Measurements from ENCODE around the gene KCTD19. TPM values are rescaled to one million over a fixed set of nuclear protein-coding genes. Genes with fewer than 3 reads are reported as not detected.
"Not testable (repeated sequence)": the region's sequence is repeated elsewhere in the genome, so short reads cannot be mapped to it uniquely, and the experiment has no call there.

The KCTD19 gene
- total and polyA plus RNA-seq, 2 donors (not counting 1 experiment from before 2014, with no cell fraction given) = 0.52 TPM; not detected in 1

DNA sequence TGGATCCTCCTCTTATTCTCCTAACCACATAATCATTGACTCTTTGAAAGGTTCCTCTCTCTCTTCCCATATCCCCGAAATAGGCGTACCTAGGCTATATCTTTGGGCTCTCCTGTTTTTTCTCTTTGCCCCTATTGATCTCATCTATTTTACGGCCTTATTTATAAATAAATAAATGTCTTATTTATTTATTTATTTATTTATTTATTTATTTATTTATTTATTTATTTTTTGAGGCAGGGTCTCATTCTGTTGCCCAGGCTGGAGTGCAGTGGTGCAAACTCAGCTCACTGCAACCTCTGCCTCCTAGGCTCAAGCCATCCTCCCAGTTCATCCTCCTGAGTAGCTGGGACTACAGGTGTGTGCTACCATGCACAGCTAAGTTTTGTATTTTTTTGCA is 25.9 kb upstream of the KCTD19 start:
- DNase-seq; H3K27ac Mint-ChIP-seq; H3K4me1 ChIP-seq (ENCODE audit: control insufficient read depth in 2 of 2, insufficient read depth in 2 of 2, low read length in 2 of 2); POLR2A ChIA-PET; H2AFZ ChIP-seq (ENCODE audit: insufficient read depth, low read depth, low read length, poor library complexity, severe bottlenecking); H3K4me3 Mint-ChIP-seq; H3K27me3 ChIP-seq (replicated peaks in 1 of 4; ENCODE audit: control extremely low read depth in 1 of 4, control insufficient read depth in 3 of 4, insufficient read depth in 4 of 4, low read length in 3 of 4); H3K9ac ChIP-seq (ENCODE audit: low read length); H3K79me2 ChIP-seq (ENCODE audit: control insufficient read depth, insufficient read depth, low read length); H3K4me3 ChIP-seq (ENCODE audit: control extremely low read depth in 1 of 5, extremely low read depth in 1 of 5, insufficient read depth in 1 of 5, low read depth in 2 of 5, low read length in 4 of 5); H4K20me1 ChIP-seq (ENCODE audit: control insufficient read depth, insufficient read depth, low read length, poor library complexity, severe bottlenecking); H3K9me3 ChIP-seq (ENCODE audit: control extremely low read depth in 1 of 3, control insufficient read depth in 2 of 3, insufficient read depth in 1 of 3, low read length in 2 of 3); ATAC-seq (ENCODE audit: low read depth); H3K4me1 Mint-ChIP-seq; intact Hi-C loops (cut with micrococcal nuclease); H3K36me3 ChIP-seq (replicated peaks in 1 of 2; ENCODE audit: control extremely low read depth in 1 of 2, control insufficient read depth in 1 of 2, extremely low read depth in 1 of 2, insufficient read depth in 2 of 2, low read length in 1 of 2); H3K9me3 Mint-ChIP-seq (ENCODE audit: insufficient read depth); H3K4me2 ChIP-seq (replicated peaks; ENCODE audit: low read depth, low read length, poor library complexity, severe bottlenecking); H3K27ac ChIP-seq (ENCODE audit: low read length in 2 of 2): not testable (repeated sequence)
- peaks cover 17% of the 10 kb centered on the region for H3K27me3 Mint-ChIP-seq
- WGBS (ENCODE audit: insufficient coverage) = 100% methylated on average over 2 of the region's 3 CpGs
- CTCF ChIA-PET = interaction anchor here (0.6 to 1.3 kb wide), 4 partner anchors 23 to 407 kb away, joined by 3 read pairs; no protein-coding TSS in a partner anchor

GRCh38 chr16:67350324-67350723 is 23.8 kb upstream of the KCTD19 start:
- no peaks in the 10 kb centered on the region for H3K36me3 ChIP-seq (replicated peaks in 1 of 2; ENCODE audit: control extremely low read depth in 1 of 2, control insufficient read depth in 1 of 2, extremely low read depth in 1 of 2, insufficient read depth in 2 of 2, low read length in 1 of 2)
- ChIA-PET POLR2A (no interaction called here), CTCF (interaction anchor here (0.6 to 2.3 kb wide), 10 partner anchors 28 to 261 kb away, joined by 3 to 10 read pairs (median 3); partner anchors contain the start of gene ZDHHC1)
- WGBS (ENCODE audit: insufficient coverage) = no CpG with 5 or more reads among the region's 1 CpG
- Mint-ChIP-seq H3K4me3 (no peak overlapping the region), H3K4me1 (no peaks in the 10 kb centered on the region), H3K9me3 (ENCODE audit: insufficient read depth) (no peaks in the 10 kb centered on the region), H3K27me3 (peaks cover 3% of the 10 kb centered on the region), H3K27ac (no peak overlapping the region)
- ATAC-seq (ENCODE audit: low read depth) (no peak), DNase-seq (no peak)
- no peak overlapping the region for H3K4me2 ChIP-seq (replicated peaks; ENCODE audit: low read depth, low read length, poor library complexity, severe bottlenecking)
- no peak overlapping the region for H3K4me3 ChIP-seq (ENCODE audit: control extremely low read depth in 1 of 5, extremely low read depth in 1 of 5, insufficient read depth in 1 of 5, low read depth in 2 of 5, low read length in 4 of 5)
- intact Hi-C loops (cut with micrococcal nuclease) = no loop called here
- H3K27ac ChIP-seq (ENCODE audit: low read length in 2 of 2) = no peak overlapping the region
- no peaks in the 10 kb centered on the region for H3K27me3 ChIP-seq (replicated peaks in 1 of 4; ENCODE audit: control extremely low read depth in 1 of 4, control insufficient read depth in 3 of 4, insufficient read depth in 4 of 4, low read length in 3 of 4)
- H3K9ac ChIP-seq (ENCODE audit: low read length) = no peak overlapping the region
- no peaks in the 10 kb centered on the region for H4K20me1 ChIP-seq (ENCODE audit: control insufficient read depth, insufficient read depth, low read length, poor library complexity, severe bottlenecking)
- no peaks in the 10 kb centered on the region for H3K4me1 ChIP-seq (ENCODE audit: control insufficient read depth in 2 of 2, insufficient read depth in 2 of 2, low read length in 2 of 2)
- no peak overlapping the region for H2AFZ ChIP-seq (ENCODE audit: insufficient read depth, low read depth, low read length, poor library complexity, severe bottlenecking)
- no peaks in the 10 kb centered on the region for H3K79me2 ChIP-seq (ENCODE audit: control insufficient read depth, insufficient read depth, low read length)
- H3K9me3 ChIP-seq (ENCODE audit: control extremely low read depth in 1 of 3, control insufficient read depth in 2 of 3, insufficient read depth in 1 of 3, low read length in 2 of 3) = no peaks in the 10 kb centered on the region
- TF ChIP-seq EZH2 (IDR thresholded peaks at IDR 0.05; ENCODE audit: borderline replicate concordance, insufficient read depth, low read depth, low read length, poor library complexity, severe bottlenecking) (no peak), CTCF (IDR thresholded peaks at IDR 0.05) (no peak)

Measured in B cell (primary cell).